DOHH2 (cell line): Measurements from ENCODE around the gene BNC2.

Experiments
- EZH2phosphoT487 ChIP-seq: fragments of 200-600 bp; sonication (generic); IDR thresholded peaks from 2 replicates; pipeline ENCODE4 v1.6.1; 2017; ENCODE audit warnings: borderline replicate concordance, mild to moderate bottlenecking, antibody characterized with exemption, low read length, moderate library complexity, mixed read lengths
- TF ChIP-seq, protein P1 (sequence below): fragments of 200-600 bp; sonication (generic); IDR thresholded peaks from one replicate; pipeline ENCODE4 v1.5.1; 2014; ENCODE audit warnings: antibody characterized with exemption, mild to moderate bottlenecking, low read depth, low read length; ENCODE audit not compliant: poor library complexity, severe bottlenecking

DNA sequence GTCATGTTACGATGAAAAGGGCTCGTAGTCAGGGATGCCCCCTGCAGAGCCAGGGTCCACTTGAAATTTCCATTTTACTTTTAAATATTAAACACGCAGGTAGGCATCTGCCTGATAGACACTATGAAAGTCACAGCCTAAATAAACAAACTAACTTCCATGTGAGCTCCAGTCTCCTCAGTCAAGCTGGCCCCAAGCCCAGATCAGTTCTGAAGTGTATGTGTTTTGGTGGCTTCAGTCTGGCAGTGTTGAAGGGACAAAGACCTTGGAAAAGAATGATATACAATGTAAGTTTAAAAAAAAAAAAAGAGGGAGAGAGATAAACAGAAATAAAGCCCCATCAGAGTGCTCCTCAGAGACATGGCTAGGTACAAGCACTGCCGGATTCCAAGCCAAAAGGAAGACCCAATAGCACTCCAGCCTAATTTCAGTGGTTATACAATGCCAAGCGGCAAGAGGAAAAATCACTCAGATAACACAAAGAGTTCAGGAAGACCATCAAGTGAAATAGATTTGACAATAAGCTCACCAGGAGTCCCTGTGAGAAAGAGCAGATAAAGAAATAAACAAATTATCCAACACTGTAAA, 181.0 kb downstream of the BNC2 start:
- TF ChIP-seq, protein P1, sequence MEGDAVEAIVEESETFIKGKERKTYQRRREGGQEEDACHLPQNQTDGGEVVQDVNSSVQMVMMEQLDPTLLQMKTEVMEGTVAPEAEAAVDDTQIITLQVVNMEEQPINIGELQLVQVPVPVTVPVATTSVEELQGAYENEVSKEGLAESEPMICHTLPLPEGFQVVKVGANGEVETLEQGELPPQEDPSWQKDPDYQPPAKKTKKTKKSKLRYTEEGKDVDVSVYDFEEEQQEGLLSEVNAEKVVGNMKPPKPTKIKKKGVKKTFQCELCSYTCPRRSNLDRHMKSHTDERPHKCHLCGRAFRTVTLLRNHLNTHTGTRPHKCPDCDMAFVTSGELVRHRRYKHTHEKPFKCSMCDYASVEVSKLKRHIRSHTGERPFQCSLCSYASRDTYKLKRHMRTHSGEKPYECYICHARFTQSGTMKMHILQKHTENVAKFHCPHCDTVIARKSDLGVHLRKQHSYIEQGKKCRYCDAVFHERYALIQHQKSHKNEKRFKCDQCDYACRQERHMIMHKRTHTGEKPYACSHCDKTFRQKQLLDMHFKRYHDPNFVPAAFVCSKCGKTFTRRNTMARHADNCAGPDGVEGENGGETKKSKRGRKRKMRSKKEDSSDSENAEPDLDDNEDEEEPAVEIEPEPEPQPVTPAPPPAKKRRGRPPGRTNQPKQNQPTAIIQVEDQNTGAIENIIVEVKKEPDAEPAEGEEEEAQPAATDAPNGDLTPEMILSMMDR = no peak
- TF ChIP-seq EZH2phosphoT487 = no peak
